NCI-H2107 treated with DMSO at 0.1 percent for 48 hours (cell line): ENCODE data around the gene METAP1.
"Not testable (repeated sequence)": the region's sequence is repeated elsewhere in the genome, so short reads cannot be mapped to it uniquely, and the experiment has no call there.

Experiments
- DNase-seq: peaks from one replicate; lab custom pipeline; 2025; ENCODE audit not compliant: unreplicated experiment; lab: John Stamatoyannopoulos, UW

METAP1 gene

DNA sequence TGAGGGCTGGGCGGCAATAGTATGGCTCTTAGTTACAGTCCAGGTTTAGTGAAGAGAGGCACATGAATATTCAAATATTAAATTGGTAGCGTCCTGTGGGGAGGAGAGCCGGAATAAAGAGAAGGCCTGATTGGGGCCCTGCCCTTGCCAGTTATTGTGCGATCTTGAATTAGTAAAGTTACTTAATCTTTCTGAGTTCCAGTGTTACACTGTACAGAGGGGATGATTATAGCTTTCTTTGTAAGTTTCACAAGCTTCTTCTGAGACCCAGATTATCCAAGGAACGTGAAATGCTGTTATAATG, 1.2 kb downstream of the METAP1 start:
- no peak for DNase-seq

DNA sequence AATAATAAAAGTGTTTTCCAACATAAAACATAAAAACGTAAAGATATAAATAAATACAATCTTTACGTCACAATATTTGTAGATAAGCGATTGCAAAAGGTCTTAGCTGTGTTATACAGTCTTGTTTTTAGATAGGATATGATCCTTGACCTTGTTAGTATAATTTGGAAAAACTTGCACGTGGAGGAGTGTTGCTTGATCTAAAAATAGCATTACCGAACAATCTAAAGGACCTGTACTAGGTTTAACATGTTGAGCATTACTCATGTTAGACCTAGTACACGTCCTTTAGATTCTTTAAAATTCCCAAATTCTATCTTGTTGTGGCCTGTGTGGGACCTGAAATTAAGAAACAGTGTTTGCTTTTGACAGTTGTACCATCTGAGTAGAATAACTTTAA, 1.6 kb downstream of the METAP1 start:
- DNase-seq, result no peak

DNA sequence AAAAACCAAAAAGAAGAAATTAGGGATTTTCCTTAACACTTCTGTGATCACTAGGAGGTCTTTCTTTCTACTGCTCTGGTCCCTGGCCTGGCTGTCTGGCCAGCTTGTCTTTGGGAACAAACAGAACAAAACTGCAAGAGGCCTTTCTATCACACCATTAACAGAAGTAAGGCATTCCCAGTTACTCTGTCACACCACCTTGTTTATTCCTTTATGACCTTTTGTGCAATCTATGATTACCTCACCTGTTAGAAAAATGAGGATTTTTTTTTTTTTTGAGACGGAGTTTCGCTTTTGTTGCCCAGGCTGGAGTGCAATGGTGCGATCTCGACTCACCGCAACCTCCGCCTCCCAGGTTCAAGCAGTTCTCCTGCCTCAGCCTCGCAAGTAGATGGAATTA, 3.0 kb downstream of the METAP1 start:
- no peak for DNase-seq

DNA sequence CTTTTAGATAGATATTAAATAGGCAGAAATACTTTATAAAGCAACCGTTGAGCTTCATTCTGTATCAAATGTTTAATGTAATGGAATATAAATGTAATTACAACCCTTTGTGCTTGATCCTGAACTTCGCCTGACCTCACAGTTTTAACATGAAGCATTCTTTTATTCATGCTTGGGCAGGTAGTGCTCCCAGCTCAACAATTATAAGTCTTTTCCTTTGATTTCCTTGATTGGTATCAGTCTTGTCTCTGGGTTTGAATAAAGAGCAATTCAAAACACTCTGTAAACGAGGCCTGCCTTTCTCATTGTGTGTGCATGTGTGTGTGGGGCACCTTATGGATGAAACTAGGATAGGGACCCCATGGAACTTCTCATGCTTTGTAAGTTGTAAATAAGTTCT, 6.8 kb downstream of the METAP1 start:
- no peak for DNase-seq

DNA sequence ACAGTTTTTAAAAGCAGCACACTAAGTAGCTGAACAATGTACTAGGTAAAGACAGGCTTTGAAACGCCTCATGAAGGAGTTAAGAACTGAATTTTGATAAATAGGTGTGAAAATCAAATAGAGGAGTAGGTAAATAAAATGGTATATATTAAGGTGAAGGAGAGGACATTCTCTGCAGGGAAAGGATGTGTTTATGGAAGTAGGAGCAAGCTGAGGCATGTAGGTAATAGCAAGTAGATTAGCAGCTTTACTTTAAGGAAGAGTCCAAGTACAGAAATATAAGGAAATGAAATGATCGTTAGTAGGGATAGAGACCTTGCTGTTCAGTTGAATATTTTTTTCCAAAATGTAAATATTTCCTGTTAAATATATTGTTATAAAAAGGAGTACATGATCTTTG, 12.5 kb downstream of the METAP1 start:
- DNase-seq, result no peak

DNA sequence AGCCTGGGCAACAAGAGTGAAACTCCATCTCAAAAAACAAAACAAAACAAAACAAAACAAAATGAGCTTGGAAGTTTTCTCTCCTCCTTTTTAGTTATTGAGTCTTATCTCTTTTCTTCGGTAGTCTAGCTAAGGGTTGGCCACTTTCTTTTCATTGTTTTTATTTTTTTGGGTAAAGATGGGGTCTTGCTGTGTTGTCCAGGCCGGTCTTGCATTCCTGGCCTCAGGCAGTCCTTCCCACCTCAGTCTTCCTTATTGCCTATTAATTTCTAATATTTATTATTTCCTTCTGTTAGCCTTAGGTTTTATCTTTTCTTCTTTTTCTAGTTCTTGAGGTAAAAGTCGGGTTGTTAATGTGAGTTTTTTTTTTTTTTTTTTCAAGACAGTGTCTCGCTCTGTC, 16.4 kb downstream of the METAP1 start:
- DNase-seq, result no peak

DNA sequence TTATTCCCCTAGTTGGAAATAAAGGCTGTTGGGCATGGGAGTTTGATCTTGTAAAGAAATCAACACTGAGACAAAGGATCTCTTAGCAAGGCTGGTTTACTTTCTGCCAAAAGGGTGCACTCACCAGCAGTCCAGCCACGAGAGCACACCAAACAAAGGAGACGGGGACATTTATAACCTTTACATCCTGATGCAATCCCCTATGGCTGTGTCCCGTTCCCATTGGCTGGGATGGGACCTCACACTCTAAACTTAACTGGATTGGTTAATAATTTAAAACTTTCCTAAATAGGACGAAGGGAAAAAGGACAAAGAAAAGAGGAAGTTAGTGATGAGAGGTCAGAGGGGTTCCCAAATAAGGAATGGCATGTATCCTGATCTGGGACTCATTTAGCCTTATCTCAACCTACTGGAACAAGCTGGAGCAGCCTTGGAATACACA, 17.9 kb downstream of the METAP1 start:
- no peak for DNase-seq

DNA sequence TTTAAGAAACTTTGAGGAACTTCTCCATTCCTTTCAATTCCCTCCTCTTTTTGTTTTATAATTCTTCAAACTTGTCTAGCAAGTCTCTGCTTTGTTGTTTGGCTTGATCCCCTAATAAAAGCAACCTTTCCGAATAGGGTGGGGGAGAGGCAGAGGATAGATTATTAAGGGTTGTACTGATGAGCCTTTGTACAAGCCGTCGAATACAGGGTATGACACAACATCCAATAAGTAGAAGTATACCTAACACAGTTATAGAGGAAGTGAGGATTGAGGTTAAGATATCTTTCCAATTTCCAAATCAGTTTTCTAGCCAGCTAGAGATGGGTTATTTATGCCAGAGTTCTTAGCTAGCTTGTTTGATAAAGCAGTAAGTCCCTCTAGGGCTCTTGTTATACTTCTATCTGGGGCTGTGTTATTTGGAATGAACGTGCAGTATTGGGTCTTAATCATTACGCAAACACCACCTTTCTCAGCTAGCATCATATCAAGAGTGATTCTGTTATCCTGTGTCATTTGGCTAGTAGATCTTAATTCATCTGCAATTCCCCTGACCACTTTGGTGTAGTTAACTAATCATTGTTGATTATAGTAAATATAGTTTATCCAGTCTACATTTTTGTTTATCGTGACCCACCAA, 18.5 kb downstream of the METAP1 start:
- DNase-seq, result no peak

DNA sequence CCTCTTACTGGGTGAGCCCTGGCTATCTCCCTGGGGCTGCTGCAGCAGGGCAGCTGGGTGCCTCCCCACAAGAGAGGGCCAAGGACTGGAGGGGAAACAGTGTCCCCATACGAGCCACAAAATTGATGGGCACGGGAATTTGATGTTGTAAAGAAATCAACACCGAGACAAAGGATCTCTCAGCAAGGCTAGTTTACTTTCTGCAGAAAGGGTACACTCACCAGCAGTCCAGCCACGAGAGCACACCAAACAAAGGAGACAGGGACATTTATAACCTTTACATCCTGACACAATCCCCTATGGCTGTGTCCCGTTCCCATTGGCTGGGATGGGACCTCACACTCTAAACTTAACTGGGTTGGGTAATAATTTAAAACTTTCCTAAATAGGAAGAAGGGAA, 25.9 kb downstream of the METAP1 start:
- DNase-seq, result no peak

DNA sequence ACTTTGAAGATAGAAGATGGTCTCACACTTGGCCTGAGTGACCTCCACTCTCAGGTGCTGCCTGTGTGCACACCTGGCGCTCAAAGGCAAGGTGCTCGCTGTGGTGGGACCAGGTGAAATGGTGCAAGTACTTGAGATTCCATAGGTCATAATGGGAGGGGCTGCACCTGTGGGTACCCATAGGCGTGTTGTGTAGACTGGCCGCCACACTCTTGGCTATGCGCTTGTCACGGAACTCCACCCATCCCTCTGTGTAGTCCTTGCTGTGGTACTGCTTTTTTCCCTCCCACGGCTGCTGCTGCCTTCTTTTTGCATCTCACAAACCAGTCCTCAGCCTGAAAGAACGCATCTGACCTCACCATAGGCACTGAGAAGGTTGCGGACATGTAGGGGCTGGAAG, 27.0 kb downstream of the METAP1 start:
- no peak for DNase-seq

DNA sequence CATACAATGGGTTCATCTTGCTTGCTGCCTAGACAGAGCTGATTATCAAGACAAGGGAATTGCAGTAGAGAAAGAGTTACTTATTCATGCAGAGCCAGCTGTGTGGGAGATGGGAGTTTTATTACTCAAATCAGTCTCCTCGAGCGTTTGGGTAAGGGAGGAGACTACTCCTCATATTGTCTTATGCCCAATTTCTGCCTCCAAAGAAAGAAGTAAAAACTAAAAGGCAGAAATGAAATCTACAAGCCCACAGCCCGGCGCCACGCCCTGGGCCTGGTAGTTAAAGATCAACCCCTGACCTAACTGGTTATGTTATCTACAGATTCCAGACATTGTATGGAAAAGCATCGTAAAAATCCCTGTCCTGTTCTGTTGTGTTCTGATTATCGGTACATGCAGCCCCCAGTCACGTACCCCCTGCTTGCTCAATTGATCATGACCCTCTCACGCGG, 28.3 kb downstream of the METAP1 start:
- DNase-seq, result not testable (repeated sequence)

DNA sequence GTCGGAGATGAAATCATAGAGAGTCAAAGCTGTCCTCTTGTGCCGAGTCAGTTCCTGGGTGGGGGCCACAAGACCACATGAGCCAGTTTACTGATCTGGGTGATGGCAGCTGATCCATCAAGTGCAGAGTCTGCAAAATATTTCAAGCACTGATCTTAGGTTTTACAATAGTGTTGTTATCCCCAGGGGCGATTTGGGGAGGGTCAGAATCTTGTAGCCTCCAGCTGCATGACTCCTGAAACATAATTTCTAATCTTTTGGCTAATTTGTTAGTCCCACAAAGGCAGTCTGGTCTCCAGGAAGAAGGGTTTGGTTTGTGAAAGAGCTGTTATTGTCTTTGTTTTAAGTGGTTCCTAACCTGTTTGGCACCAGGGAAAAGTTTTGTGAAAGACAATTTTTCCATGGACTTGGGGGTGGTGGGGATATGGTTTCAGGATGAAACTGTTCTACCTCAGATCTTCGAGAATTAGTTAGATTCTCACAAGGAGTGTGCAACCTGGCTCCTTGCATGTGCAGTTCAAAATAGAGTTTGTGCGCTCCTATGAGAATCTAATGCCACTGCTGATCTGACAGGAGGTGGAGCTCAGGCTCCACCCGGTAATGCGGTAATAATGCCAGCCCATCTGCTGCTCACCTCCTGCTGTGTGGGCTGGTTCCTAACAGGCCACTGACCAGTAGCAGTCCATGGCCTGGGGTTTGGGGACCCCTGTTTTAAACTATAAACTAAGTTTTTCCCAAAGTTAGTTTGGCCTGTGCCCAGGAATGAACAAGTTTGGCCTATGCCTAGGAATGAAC, 29.2 kb downstream of the METAP1 start:
- DNase-seq, result no peak

DNA sequence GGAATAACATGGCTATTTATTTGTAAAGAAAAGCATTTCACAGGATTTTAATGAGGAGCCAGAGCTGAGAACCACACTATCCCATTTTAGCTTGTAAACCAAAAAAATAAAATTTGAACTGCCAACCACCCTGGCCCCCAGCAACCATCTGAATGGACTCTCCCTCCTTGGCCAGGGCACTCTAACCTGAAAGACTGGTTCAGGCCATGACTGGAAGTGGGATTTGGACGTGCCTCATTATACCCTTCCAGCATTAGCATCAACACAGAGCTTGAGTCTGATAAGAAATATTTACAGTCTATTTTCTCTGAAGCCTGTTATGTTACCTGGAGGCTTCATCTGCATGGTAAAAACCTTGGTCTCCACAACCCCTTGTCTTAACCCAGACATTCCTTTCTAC, 30.0 kb downstream of the METAP1 start:
- no peak for DNase-seq

DNA sequence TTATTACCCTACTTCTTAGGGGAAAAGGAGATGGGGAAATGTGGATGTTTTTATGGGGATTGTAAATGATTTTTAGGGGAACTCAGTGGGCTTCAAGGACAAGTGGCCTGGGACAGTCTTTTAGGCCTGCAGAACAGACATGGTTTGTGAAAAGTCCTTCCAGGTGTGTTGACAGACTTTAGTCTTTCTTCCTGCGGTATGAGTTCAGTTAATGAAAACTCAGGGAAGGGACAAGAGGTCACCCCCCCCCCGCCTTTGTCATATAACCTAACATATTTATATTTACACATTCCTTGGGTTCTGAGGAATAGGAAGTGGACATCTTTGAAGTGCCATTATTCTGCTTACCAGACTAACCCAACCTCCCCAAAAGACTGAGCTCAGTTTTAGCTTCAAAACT, 31.8 kb downstream of the METAP1 start:
- no peak for DNase-seq

DNA sequence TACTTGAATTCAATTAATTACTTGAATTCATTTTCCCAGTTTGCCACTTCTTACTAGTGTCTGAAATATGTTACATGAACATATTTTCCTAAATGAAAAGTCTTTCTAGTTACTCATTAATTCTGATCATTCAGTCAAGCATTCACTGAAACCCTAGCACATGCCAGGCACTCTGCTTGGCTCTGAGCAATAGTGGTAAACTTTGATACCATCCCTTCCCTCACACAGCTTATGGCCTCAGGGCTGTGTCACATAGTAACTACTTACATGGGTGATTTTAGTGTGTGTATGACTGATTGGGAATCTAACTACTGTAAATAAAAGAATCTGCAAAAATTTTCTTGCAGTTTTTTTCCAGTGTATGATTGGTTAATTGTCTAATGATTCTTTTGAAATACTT, 32.7 kb downstream of the METAP1 start:
- no peak for DNase-seq

DNA sequence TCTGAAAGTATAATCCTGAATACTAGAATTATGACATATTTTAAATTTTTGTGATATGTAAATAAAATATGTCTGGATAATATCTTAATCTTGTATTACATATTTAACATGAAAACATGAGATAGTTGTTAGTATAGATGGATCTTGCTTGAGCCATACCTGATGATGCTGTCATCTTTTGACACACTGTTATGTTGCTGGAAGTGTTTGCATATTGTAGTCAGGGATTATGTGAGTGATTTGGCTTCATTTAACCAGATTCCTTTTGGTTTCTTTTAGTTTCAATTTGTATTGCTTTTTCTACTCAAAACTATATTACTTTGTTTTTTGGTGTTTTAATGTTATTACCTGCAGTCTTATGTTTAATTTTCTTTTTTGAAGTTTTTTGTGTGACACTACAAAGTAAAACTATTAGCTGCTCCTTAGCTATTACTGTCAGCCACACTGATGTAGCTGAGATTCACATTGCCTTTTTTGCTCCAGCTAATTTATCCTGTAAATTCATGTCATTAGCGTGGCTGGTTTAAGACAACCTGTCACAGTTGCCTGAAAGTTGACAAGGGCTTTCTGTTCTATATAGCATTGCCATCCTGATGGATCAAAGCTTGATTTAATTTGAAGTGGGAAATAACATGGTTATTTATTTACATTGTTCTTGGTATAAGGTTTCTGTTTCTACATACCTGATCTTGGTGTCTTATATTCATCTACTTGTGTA, 33.7 kb downstream of the METAP1 start:
- no peak for DNase-seq

DNA sequence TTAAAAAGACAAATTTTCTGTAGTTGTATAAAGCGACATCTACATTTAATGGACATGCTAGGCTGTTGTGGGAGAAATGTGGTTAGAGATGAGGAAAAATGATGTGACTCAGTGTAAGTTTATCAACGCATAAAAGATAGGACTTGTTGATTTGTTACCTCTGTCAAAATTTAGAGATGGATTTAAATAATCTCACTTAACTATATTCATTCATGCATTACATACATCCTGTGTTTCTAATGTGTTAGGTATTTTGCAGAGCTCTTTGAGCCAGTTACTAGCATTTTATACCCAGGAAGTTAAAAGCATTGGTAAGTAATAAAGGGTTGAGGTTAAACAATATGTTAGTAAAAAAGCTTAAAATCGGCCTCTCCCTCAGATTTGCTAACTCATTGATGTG, 34.3 kb downstream of the METAP1 start:
- DNase-seq, result no peak

DNA sequence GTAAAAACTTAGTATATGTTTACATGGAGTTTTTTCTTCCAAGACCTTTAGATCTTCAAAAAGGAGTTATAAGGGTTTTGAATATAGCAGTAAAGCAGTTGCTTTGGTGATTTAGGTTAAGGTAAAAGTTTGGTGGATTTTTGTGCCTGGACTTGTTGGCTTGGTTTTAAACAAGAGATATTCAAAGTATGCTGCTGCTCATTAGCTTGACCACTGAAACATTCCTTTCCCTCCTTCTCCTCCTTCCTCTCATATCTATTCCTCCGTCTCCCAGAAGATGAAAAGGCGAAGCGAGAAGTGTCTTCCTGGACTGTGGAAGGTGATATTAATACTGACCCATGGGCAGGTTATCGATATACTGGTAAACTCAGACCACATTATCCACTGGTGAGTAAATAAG, 38.4 kb downstream of the METAP1 start:
- no peak for DNase-seq

DNA sequence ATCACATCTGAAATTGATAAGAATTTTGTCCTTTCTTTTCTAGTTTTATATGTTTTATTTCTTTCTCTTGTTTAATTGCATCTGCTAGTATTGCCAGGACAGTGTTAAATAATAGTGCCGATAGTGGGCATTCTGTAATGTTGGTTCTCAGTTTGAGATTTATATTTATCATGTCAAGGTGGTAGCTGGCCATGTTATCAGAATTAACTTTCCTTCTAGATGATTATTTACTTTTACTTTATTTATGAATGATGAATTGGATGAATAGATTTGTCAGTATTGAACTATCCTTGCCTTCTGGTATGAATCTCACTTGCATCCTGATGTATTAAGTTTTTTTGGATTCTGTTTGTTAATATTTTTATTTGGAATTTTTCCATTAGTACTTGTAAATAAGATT, 42.7 kb downstream of the METAP1 start:
- DNase-seq, result no peak

DNA sequence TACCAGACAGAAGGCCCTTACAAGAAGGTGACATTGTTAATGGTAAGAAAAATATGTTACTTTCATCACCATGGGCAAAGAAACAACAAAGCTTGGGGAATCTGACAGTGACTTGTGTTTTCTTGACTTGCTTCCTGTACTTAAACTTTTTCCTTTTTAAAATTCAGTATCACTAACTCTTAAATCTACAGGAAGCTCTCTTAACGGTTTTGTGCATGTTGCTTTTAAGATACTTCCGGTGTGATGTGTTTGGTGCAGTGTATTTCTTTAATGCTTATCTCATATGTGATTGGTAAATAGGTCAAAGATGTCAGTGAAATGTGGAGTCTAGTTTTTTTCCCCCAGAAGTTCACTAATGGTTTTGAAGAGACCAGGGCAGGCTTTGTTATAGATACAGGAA, 47.8 kb downstream of the METAP1 start:
- no peak for DNase-seq

DNA sequence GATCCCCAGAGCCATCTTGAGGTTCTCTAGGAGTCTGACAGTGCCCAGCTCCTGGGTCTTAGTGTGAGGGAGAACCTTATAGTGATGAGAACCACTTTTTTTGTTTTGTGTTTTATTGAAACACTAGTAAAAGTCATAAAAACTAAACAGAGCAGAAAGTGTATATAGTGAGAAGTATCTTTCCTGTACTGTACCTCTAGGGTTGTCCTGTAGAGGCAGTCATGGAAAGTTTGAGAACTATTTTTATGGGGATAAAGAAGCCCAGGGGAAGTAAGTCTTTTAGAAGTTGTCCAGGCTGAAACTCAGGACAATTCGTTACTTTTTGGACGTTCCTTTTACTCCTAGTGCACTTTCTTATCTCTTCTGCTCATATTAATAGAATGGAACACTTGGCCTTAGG, 52.2 kb downstream of the METAP1 start:
- DNase-seq, result no peak

DNA sequence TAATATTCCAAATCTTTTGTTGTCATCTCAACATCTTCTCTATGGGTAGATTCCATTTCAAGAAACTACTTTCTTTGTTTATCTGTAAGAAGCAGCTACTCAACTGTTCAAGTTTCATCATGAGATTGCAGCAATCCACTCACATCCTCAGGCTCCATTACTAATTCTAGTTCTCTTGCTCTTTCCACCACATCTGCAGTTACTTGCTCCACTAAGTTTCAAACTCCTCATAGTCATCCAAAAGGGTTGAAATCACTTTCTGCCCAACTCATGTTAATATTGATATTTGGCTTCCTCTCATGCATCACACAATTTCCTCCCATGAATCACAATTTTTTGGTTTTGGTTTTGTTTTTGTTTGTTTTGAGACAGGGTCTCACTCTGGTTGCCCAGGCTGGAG, 57.4 kb downstream of the METAP1 start:
- DNase-seq, result no peak
